Activated CD8-positive, alpha-beta T cell treated with anti-CD3 and anti-CD28 coated beads for 36 hours (primary cell): ENCODE data around the gene PSMB10. TPM values are rescaled to one million over a fixed set of nuclear protein-coding genes. Genes with fewer than 3 reads are reported as not detected.

ENCODE experiments used
- ATAC-seq: fragments of 200-7000 bp; cut with Tn5 transposase; one replicate; pipeline ENCODE4 v1.10.0; 2021; ENCODE audit warnings: mild to moderate bottlenecking, moderate library complexity
- CTCF ChIA-PET: fragments of 350-600 bp; sonication (Branson Sonifier 250); formaldehyde crosslinking; loops from one replicate; lab custom pipeline; 2021; ENCODE audit warnings: antibody characterized with exemption; lab: Charles Lee
- POLR2A ChIA-PET: fragments of 350-600 bp; sonication (Branson Sonifier 250); formaldehyde crosslinking; loops from one replicate; lab custom pipeline; 2021; ENCODE audit warnings: antibody characterized with exemption; lab: Charles Lee
- DNase-seq: peaks from one replicate; pipeline ENCODE4 v3.0.0-alpha.2; 2020
- H3K27ac Mint-ChIP-seq: one replicate; pipeline ENCODE4 v1.8.0; 2021; ENCODE audit warnings: mild to moderate bottlenecking, mixed read lengths
- H3K27me3 Mint-ChIP-seq: one replicate; pipeline ENCODE4 v1.8.0; 2021; ENCODE audit warnings: mixed read lengths
- H3K36me3 Mint-ChIP-seq: one replicate; pipeline ENCODE4 v1.8.0; 2021; ENCODE audit warnings: low read depth, mixed read lengths
- H3K4me1 Mint-ChIP-seq: one replicate; pipeline ENCODE4 v1.8.0; 2021; ENCODE audit warnings: low read depth, mixed read lengths
- H3K4me3 Mint-ChIP-seq: one replicate; pipeline ENCODE4 v1.8.0; 2021; ENCODE audit warnings: mild to moderate bottlenecking, moderate library complexity, mixed read lengths
- H3K9me3 Mint-ChIP-seq: one replicate; pipeline ENCODE4 v1.8.0; 2021; ENCODE audit warnings: mixed read lengths
- intact Hi-C: fragments of 100-400 bp; cut with micrococcal nuclease; formaldehyde crosslinking; loops from one replicate; pipeline ENCODE4 v1.10.0; 2022
- total RNA-seq, 2 experiments: library from RNA; stranded (reverse); gene quantifications; one replicate each; pipeline ENCODE4 v1.2.3, GENCODE V29; 2021
- TF ChIP-seq, protein P1 (sequence below): fragments of 200-600 bp; IDR thresholded peaks from one replicate; pipeline ENCODE4 v1.8.0; 2022; ENCODE audit warnings: antibody characterized with exemption, mild to moderate bottlenecking

PSMB10 gene
- total RNA-seq, 2 experiments from 2014 or later: 205 to 206 TPM

DNA sequence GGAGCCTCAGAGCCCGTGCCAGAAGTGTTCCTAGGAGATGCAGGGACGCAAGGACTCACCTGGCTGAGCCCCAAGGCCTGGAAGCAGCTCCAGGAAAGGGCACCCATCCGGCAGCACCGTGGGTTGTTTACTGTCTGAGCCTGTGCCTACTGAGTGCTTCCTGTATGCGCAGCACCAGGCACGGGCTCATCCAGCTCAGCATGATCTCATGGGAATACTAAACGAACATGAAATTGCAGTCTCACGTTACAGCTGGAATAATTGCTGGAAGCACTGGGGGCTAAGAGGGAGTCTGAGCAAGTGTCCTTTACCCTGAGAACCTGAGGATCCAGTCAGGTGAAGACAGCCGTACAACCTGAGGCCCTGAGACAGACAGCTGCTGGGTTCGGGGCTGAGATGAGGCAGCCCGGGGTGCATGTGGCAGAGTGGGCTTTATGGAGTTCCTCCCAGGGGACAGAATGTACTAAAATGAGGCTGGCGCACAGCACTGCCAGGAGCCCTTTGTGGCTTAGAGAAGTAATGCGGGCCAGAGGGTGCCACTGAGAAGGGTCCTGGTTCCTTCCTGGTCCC, 10.4 kb downstream of the PSMB10 start:
- Mint-ChIP-seq H3K4me1 (peaks cover 10% of the 10 kb centered on the region), H3K36me3 (peaks cover 2% of the 10 kb centered on the region), H3K27me3 (no peaks in the 10 kb centered on the region), H3K27ac (no peak overlapping the region), H3K9me3 (no peaks in the 10 kb centered on the region), H3K4me3 (no peak overlapping the region)
- intact Hi-C loops: loop anchor here (5.0 kb wide), 1 partner anchor 109 kb away; no protein-coding TSS in a partner anchor
- ATAC-seq (no peak), DNase-seq (no peak)
- TF ChIP-seq, protein P1, sequence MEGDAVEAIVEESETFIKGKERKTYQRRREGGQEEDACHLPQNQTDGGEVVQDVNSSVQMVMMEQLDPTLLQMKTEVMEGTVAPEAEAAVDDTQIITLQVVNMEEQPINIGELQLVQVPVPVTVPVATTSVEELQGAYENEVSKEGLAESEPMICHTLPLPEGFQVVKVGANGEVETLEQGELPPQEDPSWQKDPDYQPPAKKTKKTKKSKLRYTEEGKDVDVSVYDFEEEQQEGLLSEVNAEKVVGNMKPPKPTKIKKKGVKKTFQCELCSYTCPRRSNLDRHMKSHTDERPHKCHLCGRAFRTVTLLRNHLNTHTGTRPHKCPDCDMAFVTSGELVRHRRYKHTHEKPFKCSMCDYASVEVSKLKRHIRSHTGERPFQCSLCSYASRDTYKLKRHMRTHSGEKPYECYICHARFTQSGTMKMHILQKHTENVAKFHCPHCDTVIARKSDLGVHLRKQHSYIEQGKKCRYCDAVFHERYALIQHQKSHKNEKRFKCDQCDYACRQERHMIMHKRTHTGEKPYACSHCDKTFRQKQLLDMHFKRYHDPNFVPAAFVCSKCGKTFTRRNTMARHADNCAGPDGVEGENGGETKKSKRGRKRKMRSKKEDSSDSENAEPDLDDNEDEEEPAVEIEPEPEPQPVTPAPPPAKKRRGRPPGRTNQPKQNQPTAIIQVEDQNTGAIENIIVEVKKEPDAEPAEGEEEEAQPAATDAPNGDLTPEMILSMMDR: no peak
- POLR2A ChIA-PET: interaction anchor here (1.8 to 2.6 kb wide), 2 partner anchors 8 to 11 kb away, joined by 4 to 15 read pairs; partner anchors contain the start of gene PSMB10
- CTCF ChIA-PET: interaction anchor here (1.0 to 7.8 kb wide), 5 partner anchors 8 to 405 kb away, joined by 4 to 81 read pairs (median 6); partner anchors contain the start of gene NRN1L

DNA sequence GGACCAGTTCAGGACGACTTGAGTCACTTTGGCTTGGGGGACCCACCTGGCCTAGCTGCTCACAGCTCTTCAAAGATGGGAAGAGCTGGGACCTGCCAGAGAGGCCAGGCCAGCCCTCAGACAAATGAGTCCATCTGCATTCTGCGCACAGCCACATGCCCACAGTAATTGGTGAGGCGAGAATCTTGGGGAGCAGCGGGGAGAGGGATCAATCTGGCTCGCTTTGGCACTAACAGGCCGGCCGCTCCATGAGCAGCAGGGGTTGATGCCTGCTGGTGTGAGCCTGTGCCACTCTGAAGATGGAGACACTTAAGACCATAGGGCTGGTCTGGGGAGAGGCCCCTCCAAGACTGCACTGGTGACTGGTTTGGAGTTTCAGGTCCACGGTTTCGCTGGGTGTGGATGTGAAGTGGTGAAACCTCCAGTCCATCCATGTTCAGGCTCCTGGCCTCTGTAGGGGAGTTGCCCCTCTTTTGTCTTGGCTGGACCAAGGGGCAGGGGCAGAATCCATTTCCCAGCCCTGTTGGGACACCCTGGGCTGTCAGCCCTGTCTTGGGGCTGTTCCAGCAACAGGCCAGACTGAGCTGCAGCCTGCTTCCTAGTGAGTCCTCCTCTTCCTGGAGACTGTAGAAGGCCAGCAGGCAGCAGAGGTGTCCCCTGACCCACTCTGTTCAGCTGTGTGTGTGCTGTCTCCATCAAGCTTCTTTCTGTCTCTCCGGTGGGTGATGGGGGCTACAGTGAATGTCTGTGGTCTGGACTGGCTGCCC, 12.3 kb downstream of the PSMB10 start:
- Mint-ChIP-seq H3K36me3 (peaks cover 2% of the 10 kb centered on the region), H3K27me3 (no peaks in the 10 kb centered on the region), H3K4me3 (no peak overlapping the region), H3K27ac (no peak overlapping the region), H3K4me1 (peaks cover 14% of the 10 kb centered on the region), H3K9me3 (no peaks in the 10 kb centered on the region)
- POLR2A ChIA-PET: interaction anchor here (0.7 to 2.6 kb wide), 8 partner anchors 9 to 51 kb away, joined by 3 to 15 read pairs (median 4); partner anchors contain the start of gene PSMB10
- TF ChIP-seq, protein P1: no peak
- DNase-seq (no peak), ATAC-seq (no peak)
- CTCF ChIA-PET: interaction anchor here (0.7 to 7.8 kb wide), 3 partner anchors 40 to 108 kb away, joined by 3 to 81 read pairs (median 9); partner anchors contain the start of gene NRN1L
- intact Hi-C loops: no loop called here

DNA sequence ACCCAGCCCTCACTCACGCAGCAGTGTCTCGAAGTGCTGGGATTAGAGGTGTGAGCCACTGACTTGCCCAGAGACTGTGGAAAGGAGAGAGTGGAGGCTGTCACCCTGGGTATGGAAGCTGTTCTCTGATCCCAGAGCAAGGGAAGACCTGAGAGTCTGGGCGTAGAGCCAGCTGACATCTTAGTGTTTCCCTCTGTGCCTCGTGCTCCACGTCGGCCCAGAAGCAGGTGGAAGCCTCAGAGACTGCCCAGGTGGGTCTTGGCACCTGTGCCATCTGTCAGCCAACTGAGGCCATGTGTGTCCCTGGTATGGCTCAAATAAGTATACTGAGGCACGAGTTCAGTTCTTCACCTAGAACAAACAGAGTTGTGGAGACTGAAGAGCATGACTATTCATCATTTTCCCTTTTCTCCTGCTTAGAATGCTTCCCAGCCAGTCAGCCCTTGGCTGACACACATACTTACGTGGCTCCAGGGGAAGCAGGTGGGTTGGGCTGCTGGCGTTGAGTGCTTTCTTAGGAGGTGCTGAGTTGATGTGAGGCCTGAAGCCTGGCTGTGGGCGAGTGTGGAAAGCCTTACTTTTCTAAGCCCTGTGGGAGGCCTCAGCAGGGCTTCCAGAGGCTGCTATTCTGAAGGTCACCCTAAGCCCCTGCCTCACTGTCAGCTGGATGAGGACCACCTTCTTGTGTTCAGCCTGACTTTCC, 13.1 kb downstream of the PSMB10 start:
- no peak overlapping the region for H3K4me3 Mint-ChIP-seq
- H3K27ac Mint-ChIP-seq: peak overlapping the region; percentile 14
- peaks cover 2% of the 10 kb centered on the region for H3K36me3 Mint-ChIP-seq
- ChIA-PET CTCF (interaction anchor here (2.7 to 7.8 kb wide), 2 partner anchors 40 to 107 kb away, joined by 12 to 81 read pairs; partner anchors contain the start of gene NRN1L), POLR2A (interaction anchor here (1.3 to 1.5 kb wide), 2 partner anchors 13 to 38 kb away, joined by 3 to 4 read pairs; partner anchors contain the start of gene PSMB10)
- H3K27me3 Mint-ChIP-seq: no peaks in the 10 kb centered on the region
- intact Hi-C loops: no loop called here
- DNase-seq: no peak
- no peaks in the 10 kb centered on the region for H3K9me3 Mint-ChIP-seq
- no peak for ATAC-seq
- TF ChIP-seq, protein P1: no peak
- peaks cover 14% of the 10 kb centered on the region for H3K4me1 Mint-ChIP-seq

DNA sequence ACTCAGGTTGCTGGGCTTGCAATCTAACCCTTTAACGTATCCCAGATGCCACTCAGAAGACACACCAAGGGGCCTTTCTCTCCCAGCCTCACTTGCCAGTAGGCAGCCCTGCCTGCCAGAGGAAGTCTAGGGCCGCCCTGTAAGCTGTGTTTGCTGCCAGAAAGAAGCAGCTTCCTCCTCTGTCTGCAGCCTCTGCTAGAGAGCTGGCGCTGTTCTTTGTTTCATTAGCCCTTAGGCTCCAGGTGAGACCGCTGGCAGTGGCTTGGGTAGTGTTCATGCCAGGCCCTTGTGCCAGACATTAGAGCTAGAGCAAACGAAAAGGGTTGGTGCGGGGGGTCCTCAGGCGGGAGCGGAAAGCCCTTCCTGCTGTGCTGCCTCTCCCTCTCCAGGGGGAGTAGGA, 13.9 kb downstream of the PSMB10 start:
- CTCF ChIA-PET: interaction anchor here (1.0 to 7.8 kb wide), 4 partner anchors 10 to 106 kb away, joined by 3 to 81 read pairs (median 8); partner anchors contain the start of gene NRN1L
- DNase-seq: no peak
- intact Hi-C loops: no loop called here
- peaks cover 21% of the 10 kb centered on the region for H3K4me1 Mint-ChIP-seq
- H3K27ac Mint-ChIP-seq: peak overlapping the region; percentile 85
- ATAC-seq: no peak
- POLR2A ChIA-PET: interaction anchor here (0.6 to 1.5 kb wide), 4 partner anchors 9 to 48 kb away, joined by 3 to 6 read pairs (median 4); partner anchors contain the start of genes CTRL and PSMB10
- no peaks in the 10 kb centered on the region for H3K9me3 Mint-ChIP-seq
- H3K4me3 Mint-ChIP-seq: no peak overlapping the region
- no peaks in the 10 kb centered on the region for H3K27me3 Mint-ChIP-seq
- H3K36me3 Mint-ChIP-seq: no peaks in the 10 kb centered on the region
- TF ChIP-seq, protein P1: no peak
